DND-41 (cell line): ENCODE results near the gene FAM156B.
"Not testable (repeated sequence)": the region's sequence is repeated elsewhere in the genome, so short reads cannot be mapped to it uniquely, and the experiment has no call there.

Experiments used
- ATAC-seq: fragments of 200-7000 bp; cut with Tn5 transposase; 3 replicates; pipeline ENCODE4 v1.9.1; 2021; ENCODE audit warnings: low read depth; ENCODE audit not compliant: insufficient read depth
- DNase-seq: peaks from one replicate; pipeline ENCODE4 v3.0.0-alpha.2; 2020
- H2AFZ ChIP-seq: 2 replicates; pipeline ENCODE4 v1.6.0; 2012; ENCODE audit warnings: low read depth, low read length
- H3K27ac ChIP-seq: 2 replicates; pipeline ENCODE4 v1.5.1; 2012; ENCODE audit warnings: low read length, inconsistent platforms
- H3K27me3 ChIP-seq: fragments of 200-600 bp; sonication (generic); 2 replicates; pipeline ENCODE4 v1.6.0; 2012; ENCODE audit warnings: low read length, mild to moderate bottlenecking, inconsistent platforms; ENCODE audit not compliant: insufficient read depth, poor library complexity
- H3K36me3 ChIP-seq: 2 replicates; pipeline ENCODE4 v1.5.1; 2012; ENCODE audit warnings: low read length, inconsistent platforms; ENCODE audit not compliant: insufficient read depth
- H3K4me1 ChIP-seq: 2 replicates; pipeline ENCODE4 v1.5.1; 2012; ENCODE audit warnings: mild to moderate bottlenecking, low read length; ENCODE audit not compliant: insufficient read depth
- H3K4me2 ChIP-seq: 2 replicates; pipeline ENCODE4 v1.6.0; 2012; ENCODE audit warnings: mild to moderate bottlenecking, moderate library complexity, low read length, inconsistent platforms; ENCODE audit not compliant: insufficient read depth
- H3K4me3 ChIP-seq, 2 experiments: fragments of 200-600 bp in 1 of 2; shearing (Covaris generic) in 1 of 2; 2 replicates each; pipeline ENCODE4 v1.5.1; 2012 to 2016; ENCODE audit warnings: inconsistent platforms in 2 of 2, low read length in 2 of 2, mild to moderate bottlenecking in 2 of 2, low read depth in 1 of 2, moderate library complexity in 1 of 2
- H3K79me2 ChIP-seq: 2 replicates; pipeline ENCODE4 v1.6.0; 2012; ENCODE audit warnings: low read length, inconsistent platforms; ENCODE audit not compliant: insufficient read depth
- H3K9ac ChIP-seq: 2 replicates; pipeline ENCODE4 v1.6.0; 2012; ENCODE audit warnings: low read depth, mild to moderate bottlenecking, inconsistent platforms, low read length, moderate library complexity
- H3K9me3 ChIP-seq: 2 replicates; pipeline ENCODE4 v1.5.1; 2012; ENCODE audit warnings: low read length, moderate library complexity, mild to moderate bottlenecking, inconsistent platforms; ENCODE audit not compliant: insufficient read depth, severe bottlenecking
- H4K20me1 ChIP-seq: 2 replicates; pipeline ENCODE4 v1.6.0; 2012; ENCODE audit warnings: low read length; ENCODE audit not compliant: insufficient read depth
- EZH2 ChIP-seq: IDR thresholded peaks from 3 replicates; pipeline ENCODE4 v1.6.1; 2012; ENCODE audit warnings: borderline replicate concordance, low read depth, mild to moderate bottlenecking, moderate library complexity, low read length, inconsistent platforms; ENCODE audit not compliant: severe bottlenecking
- TF ChIP-seq, protein P1 (sequence below): IDR thresholded peaks from 2 replicates; pipeline ENCODE4 v1.5.1; 2012; ENCODE audit warnings: borderline replicate concordance, low read length, moderate library complexity, mild to moderate bottlenecking; ENCODE audit not compliant: poor library complexity, severe bottlenecking; ENCODE audit errors: extremely low read depth

FAM156B gene

DNA sequence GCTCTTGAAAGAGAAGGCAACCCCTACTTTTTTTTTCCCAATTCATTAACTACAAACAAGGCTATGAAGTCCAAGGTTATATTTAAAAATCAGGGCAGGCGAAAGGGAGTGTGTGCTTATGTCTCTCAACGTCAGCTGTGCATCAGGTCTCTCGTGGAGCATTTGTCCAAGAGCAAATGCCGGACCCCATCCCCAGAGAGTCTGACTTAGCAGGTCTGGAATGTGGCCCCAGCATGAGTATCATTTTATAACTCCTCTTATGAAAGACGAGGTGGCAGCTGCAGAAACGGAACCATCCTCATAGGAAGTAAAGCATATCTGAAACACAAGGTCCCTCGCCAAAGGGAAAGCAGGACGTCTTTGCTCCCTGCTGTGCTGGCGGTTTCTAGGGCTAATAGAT lies 16.6 kb downstream of the FAM156B start:
- not testable (repeated sequence) for H3K27ac ChIP-seq, H3K79me2 ChIP-seq, ATAC-seq, H4K20me1 ChIP-seq, DNase-seq, H3K9me3 ChIP-seq, H3K9ac ChIP-seq, H3K36me3 ChIP-seq, H3K4me1 ChIP-seq, H3K4me2 ChIP-seq, H2AFZ ChIP-seq, H3K4me3 ChIP-seq, H3K27me3 ChIP-seq

DNA sequence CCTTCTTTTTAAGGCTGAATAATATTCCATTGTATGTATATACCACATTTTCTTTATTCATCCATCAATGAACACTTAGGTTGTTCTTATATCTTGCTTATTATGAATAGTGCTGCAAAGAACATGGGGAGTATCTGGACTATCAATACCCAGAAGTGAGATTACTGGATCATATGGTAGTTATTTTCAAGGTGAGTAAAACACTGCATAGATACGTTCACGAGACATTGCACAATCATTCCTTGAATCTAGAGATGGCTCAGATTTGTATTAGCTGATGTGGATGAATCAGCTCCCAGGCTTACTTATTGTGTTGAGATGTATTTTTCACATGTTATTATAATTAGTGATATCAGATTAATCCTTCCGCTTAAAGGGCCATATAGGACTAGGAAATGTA lies 17.6 kb downstream of the FAM156B start:
- not testable (repeated sequence) for ATAC-seq, H3K79me2 ChIP-seq, H3K9ac ChIP-seq, H3K4me3 ChIP-seq, H3K9me3 ChIP-seq, H3K4me1 ChIP-seq, H3K27ac ChIP-seq, H3K4me2 ChIP-seq, H4K20me1 ChIP-seq, H2AFZ ChIP-seq, DNase-seq, H3K36me3 ChIP-seq, H3K27me3 ChIP-seq

DNA sequence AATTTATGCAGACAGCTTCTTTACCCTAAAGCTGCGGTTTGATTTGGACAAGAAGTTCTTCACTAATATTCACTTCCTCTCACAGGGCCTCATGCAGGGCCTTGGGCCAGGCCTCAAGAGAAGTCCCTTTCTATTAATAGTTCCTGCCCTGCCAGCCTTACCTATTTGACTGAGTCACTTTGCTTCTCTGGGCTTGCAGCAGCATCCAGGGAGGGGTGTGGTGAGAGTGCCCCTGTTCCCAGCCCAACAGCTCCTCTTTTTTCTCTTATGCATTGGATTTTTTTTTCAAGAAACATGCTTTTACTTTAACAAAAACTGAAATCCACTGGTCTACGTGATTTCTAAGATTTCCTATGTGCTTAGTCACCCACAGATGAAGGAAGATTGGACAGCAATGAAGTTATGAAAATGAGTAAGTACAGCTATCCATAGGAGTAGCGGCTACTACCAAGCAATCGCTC lies 26.7 kb downstream of the FAM156B start:
- Histone ChIP-seq H3K27ac (no peak overlapping the region), H4K20me1 (no peaks in the 10 kb centered on the region), H3K36me3 (no peaks in the 10 kb centered on the region), H3K4me3 (no peak overlapping the region), H3K9me3 (no peaks in the 10 kb centered on the region), H3K27me3 (peaks cover 2% of the 10 kb centered on the region), H3K4me2 (no peak overlapping the region), H3K9ac (no peak overlapping the region), H3K79me2 (no peaks in the 10 kb centered on the region), H2AFZ (no peak overlapping the region), H3K4me1 (peaks cover 12% of the 10 kb centered on the region; the same call in 1 of the 2 replicates)
- no peak for DNase-seq
- no peak for ATAC-seq
- TF ChIP-seq EZH2, result no peak
- TF ChIP-seq, protein P1, sequence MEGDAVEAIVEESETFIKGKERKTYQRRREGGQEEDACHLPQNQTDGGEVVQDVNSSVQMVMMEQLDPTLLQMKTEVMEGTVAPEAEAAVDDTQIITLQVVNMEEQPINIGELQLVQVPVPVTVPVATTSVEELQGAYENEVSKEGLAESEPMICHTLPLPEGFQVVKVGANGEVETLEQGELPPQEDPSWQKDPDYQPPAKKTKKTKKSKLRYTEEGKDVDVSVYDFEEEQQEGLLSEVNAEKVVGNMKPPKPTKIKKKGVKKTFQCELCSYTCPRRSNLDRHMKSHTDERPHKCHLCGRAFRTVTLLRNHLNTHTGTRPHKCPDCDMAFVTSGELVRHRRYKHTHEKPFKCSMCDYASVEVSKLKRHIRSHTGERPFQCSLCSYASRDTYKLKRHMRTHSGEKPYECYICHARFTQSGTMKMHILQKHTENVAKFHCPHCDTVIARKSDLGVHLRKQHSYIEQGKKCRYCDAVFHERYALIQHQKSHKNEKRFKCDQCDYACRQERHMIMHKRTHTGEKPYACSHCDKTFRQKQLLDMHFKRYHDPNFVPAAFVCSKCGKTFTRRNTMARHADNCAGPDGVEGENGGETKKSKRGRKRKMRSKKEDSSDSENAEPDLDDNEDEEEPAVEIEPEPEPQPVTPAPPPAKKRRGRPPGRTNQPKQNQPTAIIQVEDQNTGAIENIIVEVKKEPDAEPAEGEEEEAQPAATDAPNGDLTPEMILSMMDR, result no peak

DNA sequence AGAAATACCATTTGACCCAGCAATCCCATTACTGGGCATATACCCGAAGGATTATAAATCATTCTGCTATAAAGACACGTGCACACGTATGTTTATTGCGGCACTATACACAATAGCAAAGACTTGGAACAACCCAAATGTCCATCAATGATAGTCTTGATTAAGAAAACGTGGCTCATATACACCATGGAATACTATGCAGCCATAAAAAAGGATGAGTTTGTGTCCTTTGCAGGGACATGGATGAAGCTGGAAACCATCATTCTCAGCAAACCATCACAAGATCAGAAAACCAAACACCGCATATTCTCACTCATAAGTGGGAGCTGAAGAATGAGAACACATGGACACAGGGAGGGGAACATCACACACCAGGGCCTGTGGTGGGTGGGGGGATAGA lies 33.1 kb downstream of the FAM156B start:
- H3K9ac ChIP-seq, H3K9me3 ChIP-seq, H3K4me3 ChIP-seq, H3K4me2 ChIP-seq, H3K36me3 ChIP-seq, ATAC-seq, H3K79me2 ChIP-seq, H3K27me3 ChIP-seq, H4K20me1 ChIP-seq, H3K4me1 ChIP-seq, H3K27ac ChIP-seq, H2AFZ ChIP-seq, DNase-seq: not testable (repeated sequence)

DNA sequence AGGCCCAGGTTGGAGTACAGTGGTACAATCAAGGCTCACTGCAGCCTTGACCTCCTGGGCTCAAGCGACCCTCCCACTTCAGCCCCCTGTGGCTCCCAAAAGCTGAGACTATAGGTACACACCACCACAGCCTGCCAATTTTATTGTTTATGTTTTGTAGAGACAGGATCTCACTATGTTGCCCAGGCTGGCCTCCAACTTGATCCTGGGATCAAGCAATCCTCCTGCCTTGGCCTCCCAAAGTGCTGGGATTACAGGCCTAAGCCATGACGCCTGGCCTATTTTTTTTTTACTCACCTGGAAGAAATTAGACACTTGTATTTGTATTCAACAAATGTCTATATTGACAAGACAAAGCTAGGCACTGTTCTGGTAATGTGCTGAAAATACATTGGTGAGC lies 36.1 kb downstream of the FAM156B start:
- DNase-seq (no peak), ATAC-seq (no peak)
- Histone ChIP-seq H3K4me1 (peaks cover 11% of the 10 kb centered on the region), H3K9ac (no peak overlapping the region), H2AFZ (no peak overlapping the region), H3K4me3 (no peak overlapping the region), H3K9me3 (no peaks in the 10 kb centered on the region), H3K79me2 (no peaks in the 10 kb centered on the region), H3K27me3 (no peaks in the 10 kb centered on the region), H4K20me1 (no peaks in the 10 kb centered on the region), H3K27ac (no peak overlapping the region), H3K36me3 (no peaks in the 10 kb centered on the region), H3K4me2 (no peak overlapping the region)
- TF ChIP-seq, protein P1, result no peak
- no peak for TF ChIP-seq EZH2
